ENCODE measurements around the gene NELFE.
A peak's percentile ranks its signal among the peaks of the same experiment; 100 is the strongest.
"Not testable (repeated sequence)": the region's sequence is repeated elsewhere in the genome, so short reads cannot be mapped to it uniquely, and the experiment has no call there.

Gene NELFE

GRCh38 chr6:31958741-31959739 lies at the start of gene NELFE, which contains the start of gene SKIC2:
NELFE (minus strand) TSS chr6:31958971; CDS start chr6:31958446, 525 bp downstream.
SKIC2 (plus strand) TSS chr6:31959175; CDS start chr6:31959193, 18 bp downstream.
- TF ChIP-seq CTCF (IDR thresholded peaks at IDR 0.05; ENCODE audit: borderline replicate concordance, control extremely low read depth, extremely low read depth, insufficient read depth, missing control alignments): no peak
- in situ Hi-C loops (cut with MboI; ENCODE audit: low sequenced_read_pairs, unreplicated experiment): loop anchor here (10.0 kb wide), 1 partner anchor 274 kb away; the partner anchor contains the start of gene LY6G5C
- peak; percentile 100 for DNase-seq (ENCODE audit: low spot score)

GRCh38 chr6:32008037-32008436 lies 49.3 kb upstream of the NELFE start:
- DNase-seq (ENCODE audit: low spot score); in situ Hi-C loops (cut with MboI; ENCODE audit: low sequenced_read_pairs, unreplicated experiment): not testable (repeated sequence)

- DNase-seq (ENCODE audit: low spot score); in situ Hi-C loops (cut with MboI; ENCODE audit: low sequenced_read_pairs, unreplicated experiment): not testable (repeated sequence)
Observed at GRCh38 chr6:32007086-32007485, 48.3 kb upstream of the NELFE start.

GRCh38 chr6:32005991-32006529 lies 47.3 kb upstream of the NELFE start:
- in situ Hi-C loops (cut with MboI; ENCODE audit: low sequenced_read_pairs, unreplicated experiment); DNase-seq (ENCODE audit: low spot score): not testable (repeated sequence)

GRCh38 chr6:32005538-32005880 lies 46.7 kb upstream of the NELFE start:
- in situ Hi-C loops (cut with MboI; ENCODE audit: low sequenced_read_pairs, unreplicated experiment); DNase-seq (ENCODE audit: low spot score): not testable (repeated sequence)

GRCh38 chr6:32004864-32005537 lies 46.2 kb upstream of the NELFE start:
- DNase-seq (ENCODE audit: low spot score); in situ Hi-C loops (cut with MboI; ENCODE audit: low sequenced_read_pairs, unreplicated experiment): not testable (repeated sequence)

GRCh38 chr6:32004393-32004792 lies 45.6 kb upstream of the NELFE start:
- in situ Hi-C loops (cut with MboI; ENCODE audit: low sequenced_read_pairs, unreplicated experiment); DNase-seq (ENCODE audit: low spot score): not testable (repeated sequence)

GRCh38 chr6:32003301-32003700 lies 44.5 kb upstream of the NELFE start:
- in situ Hi-C loops (cut with MboI; ENCODE audit: low sequenced_read_pairs, unreplicated experiment); DNase-seq (ENCODE audit: low spot score): not testable (repeated sequence)

- DNase-seq (ENCODE audit: low spot score); in situ Hi-C loops (cut with MboI; ENCODE audit: low sequenced_read_pairs, unreplicated experiment): not testable (repeated sequence)
Observed at GRCh38 chr6:32002546-32003268, 43.9 kb upstream of the NELFE start.

- in situ Hi-C loops (cut with MboI; ENCODE audit: low sequenced_read_pairs, unreplicated experiment); DNase-seq (ENCODE audit: low spot score): not testable (repeated sequence)
Observed at GRCh38 chr6:31996385-31996784, 37.6 kb upstream of the NELFE start.

GRCh38 chr6:31994421-31994820 lies 35.6 kb upstream of the NELFE start:
- in situ Hi-C loops (cut with MboI; ENCODE audit: low sequenced_read_pairs, unreplicated experiment): not testable (repeated sequence)

GRCh38 chr6:31989363-31989762 lies 30.6 kb upstream of the NELFE start:
- in situ Hi-C loops (cut with MboI; ENCODE audit: low sequenced_read_pairs, unreplicated experiment); DNase-seq (ENCODE audit: low spot score): not testable (repeated sequence)

More at GRCh38 chr6:31994421-31994820, 35.6 kb upstream of the NELFE start:
- not testable (repeated sequence) for DNase-seq (ENCODE audit: low spot score)

- in situ Hi-C loops (cut with MboI; ENCODE audit: low sequenced_read_pairs, unreplicated experiment); DNase-seq (ENCODE audit: low spot score): not testable (repeated sequence)
Observed at GRCh38 chr6:31981744-31982143, 23.0 kb upstream of the NELFE start, which contains the start of gene C4A. C4A (plus strand) TSS chr6:31982057; CDS start chr6:31982108, 51 bp downstream.

GRCh38 chr6:31980998-31981397 lies 22.2 kb upstream of the NELFE start:
- DNase-seq (ENCODE audit: low spot score); in situ Hi-C loops (cut with MboI; ENCODE audit: low sequenced_read_pairs, unreplicated experiment): not testable (repeated sequence)

GRCh38 chr6:31980195-31980876 lies 21.6 kb upstream of the NELFE start:
- in situ Hi-C loops (cut with MboI; ENCODE audit: low sequenced_read_pairs, unreplicated experiment); DNase-seq (ENCODE audit: low spot score): not testable (repeated sequence)

All from GM13976 (cell line).